ENCODE measurements around the gene IL17RE. TPM values are rescaled to one million over a fixed set of nuclear protein-coding genes. Genes with fewer than 3 reads are reported as not detected.

The IL17RE gene
- total RNA-seq, 4 donors from 2014 or later = 0.47 to 0.85 (median 0.79) TPM

GRCh38 chr3:9879830-9880549 is 22.7 kb upstream of the IL17RE start, which contains the start of gene CIDEC:
TSS of gene CIDEC (minus strand) at chr3:9880253. CDS start at chr3:9878486, 1,767 bp downstream.
- WGBS, 2 donors (ENCODE audit: low coverage in 1 of 2) = 68 to 96% methylated on average over 3 to 5 of the region's 7 CpGs
- no peak for ATAC-seq
- TF ChIP-seq EP300 (IDR thresholded peaks at IDR 0.05) = no peak
- TF ChIP-seq CTCF (IDR thresholded peaks at IDR 0.05) = no peak
- TF ChIP-seq POLR2AphosphoS5 (IDR thresholded peaks at IDR 0.05) = no peak
- TF ChIP-seq POLR2A (IDR thresholded peaks at IDR 0.05) = no peak
- Histone ChIP-seq H3K4me3 (no peak within 1 kb of the TSS), H3K27ac (no peak within 1 kb of the TSS), H3K4me1 (no peaks in the 10 kb centered on the region), H3K36me3 (no peaks in the 10 kb centered on the region), H3K9me3 (no peaks in the 10 kb centered on the region), H3K27me3 (no peaks in the 10 kb centered on the region)

DNA sequence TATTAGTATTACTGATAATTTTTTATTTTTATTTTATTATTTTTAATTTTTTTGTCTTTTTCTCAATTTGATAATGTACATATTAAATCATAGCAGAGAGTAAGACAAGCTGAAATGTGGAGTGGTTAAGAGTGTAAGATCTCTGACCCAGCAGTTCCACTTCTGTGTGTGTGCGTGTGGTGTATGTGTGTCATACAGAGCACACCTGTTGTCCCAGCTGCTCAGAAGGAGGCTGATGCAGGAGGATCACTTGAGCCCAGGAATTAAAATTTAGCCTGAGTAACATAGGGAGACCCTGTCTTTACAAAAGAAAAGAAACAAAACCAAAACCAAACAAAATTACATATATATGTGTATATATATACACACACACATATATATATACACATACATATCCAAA is 21.2 kb upstream of the IL17RE start:
- H3K27me3 ChIP-seq = no peaks in the 10 kb centered on the region
- 67 to 89% methylated on average over 1 of the region's 1 CpG for WGBS, 2 donors (ENCODE audit: low coverage in 1 of 2)
- H3K4me3 ChIP-seq = no peak overlapping the region
- TF ChIP-seq CTCF (IDR thresholded peaks at IDR 0.05) = no peak
- TF ChIP-seq POLR2AphosphoS5 (IDR thresholded peaks at IDR 0.05) = no peak
- no peak for TF ChIP-seq POLR2A (IDR thresholded peaks at IDR 0.05)
- no peak for TF ChIP-seq EP300 (IDR thresholded peaks at IDR 0.05)
- no peak overlapping the region for H3K27ac ChIP-seq
- no peaks in the 10 kb centered on the region for H3K4me1 ChIP-seq
- H3K9me3 ChIP-seq = no peaks in the 10 kb centered on the region
- ATAC-seq = no peak
- H3K36me3 ChIP-seq = no peaks in the 10 kb centered on the region

DNA sequence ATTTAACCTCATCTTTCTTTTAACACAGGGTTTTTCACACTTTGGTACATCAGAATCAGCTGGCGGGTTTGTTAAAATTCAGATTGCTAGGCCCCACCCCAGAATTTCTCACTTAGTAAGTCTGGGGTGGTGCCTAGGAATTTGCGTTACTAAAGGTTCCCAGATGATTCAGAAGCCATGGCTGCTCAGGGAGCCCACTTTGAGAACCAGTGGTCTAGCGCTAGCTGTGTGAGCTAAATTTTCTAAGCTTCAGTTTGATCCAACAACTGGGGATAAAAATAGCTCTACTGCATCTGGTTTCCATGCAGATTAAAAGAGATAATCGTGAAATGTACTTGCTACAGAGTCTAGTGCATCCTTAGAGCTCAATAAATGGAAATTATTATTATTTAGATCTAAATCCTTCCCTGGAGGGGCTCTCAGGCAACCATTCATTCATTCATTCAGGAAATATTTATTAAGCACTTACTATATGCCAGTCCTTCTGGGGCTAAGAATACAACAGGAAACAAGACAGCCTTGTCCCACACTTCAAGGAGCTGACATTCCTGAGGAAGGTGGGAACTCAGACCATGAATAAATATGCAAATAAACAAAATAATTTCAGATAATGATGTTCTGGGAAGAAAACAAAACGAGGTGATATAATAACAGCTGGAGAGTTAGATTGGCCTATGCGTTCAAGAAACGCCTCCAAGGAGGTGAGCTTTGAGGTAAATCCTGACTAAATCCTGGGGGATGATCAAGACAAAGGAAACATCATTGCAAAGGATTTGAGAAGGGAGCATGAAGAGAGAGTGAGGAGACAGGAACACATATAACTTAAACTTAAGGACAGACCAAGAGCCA is 18.7 kb upstream of the IL17RE start:
- Histone ChIP-seq H3K36me3 (no peaks in the 10 kb centered on the region), H3K4me3 (no peak overlapping the region), H3K9me3 (no peaks in the 10 kb centered on the region), H3K27me3 (no peaks in the 10 kb centered on the region), H3K4me1 (no peaks in the 10 kb centered on the region), H3K27ac (no peak overlapping the region)
- 68 to 75% methylated on average over 5 to 7 of the region's 7 CpGs for WGBS, 2 donors (ENCODE audit: low coverage in 1 of 2)
- ATAC-seq = no peak
- TF ChIP-seq POLR2A (IDR thresholded peaks at IDR 0.05) (no peak), EP300 (IDR thresholded peaks at IDR 0.05) (no peak), POLR2AphosphoS5 (IDR thresholded peaks at IDR 0.05) (no peak), CTCF (IDR thresholded peaks at IDR 0.05) (no peak)

GRCh38 chr3:9884555-9885165 is 18.0 kb upstream of the IL17RE start:
- peak; percentile 80 for ATAC-seq
- Histone ChIP-seq H3K4me1 (no peaks in the 10 kb centered on the region), H3K9me3 (no peaks in the 10 kb centered on the region), H3K4me3 (no peak overlapping the region), H3K36me3 (no peaks in the 10 kb centered on the region), H3K27ac (no peak overlapping the region), H3K27me3 (no peaks in the 10 kb centered on the region)
- 54 to 78% methylated on average over 5 to 6 of the region's 11 CpGs for WGBS, 2 donors (ENCODE audit: low coverage in 1 of 2)
- TF ChIP-seq EP300 (IDR thresholded peaks at IDR 0.05) (no peak), POLR2A (IDR thresholded peaks at IDR 0.05) (no peak), CTCF (IDR thresholded peaks at IDR 0.05) (no peak), POLR2AphosphoS5 (IDR thresholded peaks at IDR 0.05) (no peak)
